Endothelial cell of umbilical vein (primary cell): ENCODE results near the gene FRMD4A. TPM values are rescaled to one million over a fixed set of nuclear protein-coding genes. Genes with fewer than 3 reads are reported as not detected.

Source experiments
- BruUV-seq: library from RNA; stranded (reverse); fragments of 400-500 nt; replicated peaks from 2 replicates; lab custom pipeline; 2021; lab: Mats Ljungman, UMichigan
- CTCF ChIA-PET: fragments of 300-600, 350-600 bp; sonication (Branson Sonifier 250); formaldehyde crosslinking; loops from one replicate; lab custom pipeline; 2021; ENCODE audit warnings: antibody characterized with exemption, inconsistent platforms; lab: Charles Lee
- POLR2A ChIA-PET: fragments of 300-600, 350-600 bp; sonication (Branson Sonifier 250); formaldehyde crosslinking; loops from one replicate; lab custom pipeline; 2021; ENCODE audit warnings: antibody characterized with exemption, inconsistent platforms; lab: Charles Lee
- DNase-seq: peaks from one replicate; pipeline ENCODE4 v3.0.0-alpha.2; 2011; ENCODE audit warnings: low read depth, low spot score
- FAIRE-seq: peaks from 2 replicates; lab custom pipeline; 2011; peaks lifted over from hg19 to GRCh38; lab: Jason Lieb, UNC
- H2AFZ ChIP-seq: 2 replicates; pipeline ENCODE4 v1.6.0; 2012; ENCODE audit warnings: low read depth, low read length, control low read depth, inconsistent platforms
- H3K27ac ChIP-seq: 2 replicates; pipeline ENCODE4 v1.5.1; 2011; ENCODE audit warnings: low read depth, mild to moderate bottlenecking, control low read depth, low read length, moderate library complexity; ENCODE audit not compliant: insufficient read depth
- H3K27me3 ChIP-seq, 2 experiments: 2 replicates each; pipeline versions ENCODE4 v1.6.0 to v1.6.1; 2011; ENCODE audit warnings: low read length in 2 of 2, mixed read lengths in 1 of 2; ENCODE audit not compliant: control insufficient read depth in 2 of 2, insufficient read depth in 2 of 2
- H3K36me3 ChIP-seq, 2 experiments: 2 replicates in 1 of 2; 3 replicates in 1 of 2; pipeline ENCODE4 v1.5.1; 2011; ENCODE audit warnings: low read length in 2 of 2, mild to moderate bottlenecking in 1 of 2, moderate library complexity in 1 of 2; ENCODE audit not compliant: control insufficient read depth in 2 of 2, insufficient read depth in 2 of 2; ENCODE audit errors: extremely low read depth in 1 of 2
- H3K4me1 ChIP-seq: 3 replicates; pipeline ENCODE4 v1.5.1; 2011; ENCODE audit warnings: mild to moderate bottlenecking, low read length; ENCODE audit not compliant: control insufficient read depth, insufficient read depth; ENCODE audit errors: extremely low read depth
- H3K4me2 ChIP-seq: 2 replicates; pipeline ENCODE4 v1.6.1; 2011; ENCODE audit warnings: low read length, control low read depth, mixed read lengths; ENCODE audit not compliant: insufficient read depth
- H3K4me3 ChIP-seq, 3 experiments: fragments of 200-600 bp in 1 of 3; sonication (generic), shearing (Covaris generic) in 1 of 3; replicated peaks in 1 of 3; 2 replicates each; pipeline ENCODE4 v1.5.1; 2011 to 2016; ENCODE audit warnings: control low read depth in 3 of 3, low read length in 3 of 3, mild to moderate bottlenecking in 2 of 3, inconsistent platforms in 1 of 3, low read depth in 1 of 3, moderate library complexity in 1 of 3; ENCODE audit not compliant: insufficient read depth in 1 of 3
- H3K79me2 ChIP-seq: 2 replicates; pipeline ENCODE4 v1.6.0; 2012; ENCODE audit warnings: low read length, inconsistent platforms; ENCODE audit not compliant: control insufficient read depth, insufficient read depth
- H3K9ac ChIP-seq: replicated peaks from 2 replicates; pipeline ENCODE3; 2011; ENCODE audit warnings: low read length, control low read depth; ENCODE audit not compliant: insufficient read depth; ENCODE audit errors: extremely low read depth
- H3K9me1 ChIP-seq: replicated peaks from 3 replicates; pipeline ENCODE4 v1.6.0; 2011; ENCODE audit warnings: mild to moderate bottlenecking, low read length; ENCODE audit not compliant: control insufficient read depth, insufficient read depth; ENCODE audit errors: extremely low read depth
- H3K9me3 ChIP-seq: replicated peaks from 2 replicates; pipeline ENCODE4 v1.5.1; 2012; ENCODE audit warnings: low read length, inconsistent platforms; ENCODE audit not compliant: control insufficient read depth, insufficient read depth
- H4K20me1 ChIP-seq: replicated peaks from 2 replicates; pipeline ENCODE3; 2011; ENCODE audit warnings: mild to moderate bottlenecking, low read length; ENCODE audit not compliant: control insufficient read depth, insufficient read depth; ENCODE audit errors: extremely low read depth
- EZH2 ChIP-seq: IDR thresholded peaks from 2 replicates; pipeline ENCODE4 v1.6.1; 2012; ENCODE audit warnings: borderline replicate concordance, low read depth, mild to moderate bottlenecking, moderate library complexity, low read length, inconsistent platforms; ENCODE audit not compliant: severe bottlenecking
- FOS ChIP-seq: IDR thresholded peaks from 2 replicates; pipeline ENCODE4 v1.6.1; 2011; ENCODE audit warnings: mild to moderate bottlenecking, low read length, moderate library complexity, borderline replicate concordance; ENCODE audit not compliant: insufficient read depth
- GATA2 ChIP-seq: IDR thresholded peaks from 2 replicates; pipeline ENCODE4 v1.7.0; 2011; ENCODE audit warnings: low read depth, mild to moderate bottlenecking, moderate library complexity, mixed read lengths, low read length; ENCODE audit not compliant: insufficient read length, insufficient read depth
- JUN ChIP-seq: IDR thresholded peaks from 2 replicates; pipeline ENCODE4 v1.6.1; 2011; ENCODE audit warnings: borderline replicate concordance, low read depth; ENCODE audit not compliant: insufficient read length, insufficient read depth
- MYC ChIP-seq: IDR thresholded peaks from one replicate; pipeline ENCODE4 v1.6.1; 2011; ENCODE audit warnings: mild to moderate bottlenecking, low read depth, low read length
- POLR2A ChIP-seq: IDR thresholded peaks from 2 replicates; pipeline ENCODE4 v1.6.1; 2012; ENCODE audit warnings: low read depth, mild to moderate bottlenecking, control low read depth, low read length
- POLR2AphosphoS5 ChIP-seq: IDR thresholded peaks from 2 replicates; pipeline ENCODE4 v1.6.1; 2012; ENCODE audit warnings: low read depth, mild to moderate bottlenecking, control low read depth, low read length, moderate library complexity; ENCODE audit not compliant: insufficient read depth
- dilution Hi-C: fragments of 300-500 bp; cut with MboI; formaldehyde crosslinking; loops from one replicate; pipeline ENCODE4 v1.15.0; 2019; ENCODE audit warnings: low sequenced_read_pairs; ENCODE audit not compliant: extremely low pct_ligation_motif_present
- intact Hi-C: fragments of 100-400 bp; cut with micrococcal nuclease; formaldehyde crosslinking; loops from one replicate; pipeline ENCODE4 v1.10.0; 2022
- polyA plus RNA-seq, 4 experiments: library from polyadenylated mRNA; depleted of rRNA in 3 of 4; stranded (reverse) in 3 of 4; unstranded in 1 of 4; fragments of >200 nt; gene quantifications; 2 replicates each; pipeline versions ENCODE4 v1.2.1 to v1.2.3, GENCODE V29; 2011 to 2012; ENCODE audit warnings: missing spikeins in 1 of 4
- total RNA-seq: library from RNA; stranded (reverse); gene quantifications from 2 replicates; pipeline ENCODE4 v1.2.3, GENCODE V29; 2021
- TF ChIP-seq, protein P1 (sequence below), 2 donors: IDR thresholded peaks; 1 replicate in 1 of 2; 2 replicates in 1 of 2; pipeline ENCODE4 v1.5.1; 2011; ENCODE audit warnings: low read length in 2 of 2, mild to moderate bottlenecking in 2 of 2, moderate library complexity in 2 of 2, control low read depth in 1 of 2, inconsistent platforms in 1 of 2, low read depth in 1 of 2; ENCODE audit not compliant: insufficient read depth in 1 of 2; ENCODE audit errors: extremely low read depth in 1 of 2
- TF ChIP-seq, protein P2 (sequence below): IDR thresholded peaks from 2 replicates; pipeline ENCODE4 v1.6.1; 2011; ENCODE audit not compliant: insufficient read depth, insufficient read length

FRMD4A gene
- total and polyA plus RNA-seq, 2 donors (not counting 3 experiments of a cell fraction or from before 2014, with no cell fraction given) = 123 to 148 TPM

DNA sequence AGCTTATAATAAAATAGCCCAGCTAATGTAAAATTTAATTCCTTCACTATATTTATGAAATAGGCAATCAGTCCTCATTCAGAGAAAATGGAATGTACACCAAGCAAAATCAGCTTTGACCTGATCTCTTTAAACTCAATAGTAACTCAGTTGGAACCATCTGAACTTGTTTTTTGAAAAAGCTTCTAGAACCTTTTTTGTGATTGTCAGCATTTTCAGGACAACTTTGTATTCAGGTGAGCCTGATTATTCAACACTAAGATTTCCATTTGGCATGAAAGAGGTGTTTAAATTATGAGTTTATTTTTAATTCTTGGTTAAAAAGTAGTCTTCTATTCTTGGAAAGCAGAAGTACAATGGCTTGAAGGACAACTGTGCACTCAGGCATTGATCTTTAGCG lies 89.5 kb downstream of the FRMD4A start:
- H4K20me1 ChIP-seq = no peaks in the 10 kb centered on the region
- intact Hi-C loops = no loop called here
- H2AFZ ChIP-seq = no peak overlapping the region
- peaks cover 7 to 13% of the 10 kb centered on the region in 2 experiments for H3K27me3 ChIP-seq
- H3K9me1 ChIP-seq = no peaks in the 10 kb centered on the region
- H3K36me3 ChIP-seq = no peaks in the 10 kb centered on the region
- TF ChIP-seq, protein P1, sequence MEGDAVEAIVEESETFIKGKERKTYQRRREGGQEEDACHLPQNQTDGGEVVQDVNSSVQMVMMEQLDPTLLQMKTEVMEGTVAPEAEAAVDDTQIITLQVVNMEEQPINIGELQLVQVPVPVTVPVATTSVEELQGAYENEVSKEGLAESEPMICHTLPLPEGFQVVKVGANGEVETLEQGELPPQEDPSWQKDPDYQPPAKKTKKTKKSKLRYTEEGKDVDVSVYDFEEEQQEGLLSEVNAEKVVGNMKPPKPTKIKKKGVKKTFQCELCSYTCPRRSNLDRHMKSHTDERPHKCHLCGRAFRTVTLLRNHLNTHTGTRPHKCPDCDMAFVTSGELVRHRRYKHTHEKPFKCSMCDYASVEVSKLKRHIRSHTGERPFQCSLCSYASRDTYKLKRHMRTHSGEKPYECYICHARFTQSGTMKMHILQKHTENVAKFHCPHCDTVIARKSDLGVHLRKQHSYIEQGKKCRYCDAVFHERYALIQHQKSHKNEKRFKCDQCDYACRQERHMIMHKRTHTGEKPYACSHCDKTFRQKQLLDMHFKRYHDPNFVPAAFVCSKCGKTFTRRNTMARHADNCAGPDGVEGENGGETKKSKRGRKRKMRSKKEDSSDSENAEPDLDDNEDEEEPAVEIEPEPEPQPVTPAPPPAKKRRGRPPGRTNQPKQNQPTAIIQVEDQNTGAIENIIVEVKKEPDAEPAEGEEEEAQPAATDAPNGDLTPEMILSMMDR (IDR thresholded peaks at IDR 0.05; ENCODE audit: extremely low read depth in 1 of 2, insufficient read depth in 1 of 2, low read depth in 1 of 2, low read length in 2 of 2) = no peak
- TF ChIP-seq EZH2 = no peak
- TF ChIP-seq JUN = no peak
- no peak for TF ChIP-seq MYC
- no peak for TF ChIP-seq POLR2AphosphoS5
- no peak for TF ChIP-seq GATA2
- TF ChIP-seq, protein P2, sequence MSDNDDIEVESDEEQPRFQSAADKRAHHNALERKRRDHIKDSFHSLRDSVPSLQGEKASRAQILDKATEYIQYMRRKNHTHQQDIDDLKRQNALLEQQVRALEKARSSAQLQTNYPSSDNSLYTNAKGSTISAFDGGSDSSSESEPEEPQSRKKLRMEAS = no peak
- no peak for TF ChIP-seq POLR2A
- no peak for TF ChIP-seq FOS
- H3K4me3 ChIP-seq = no peak overlapping the region
- ChIA-PET POLR2A (interaction anchor here (0.7 kb wide), 1 partner anchor 156 kb away, joined by 3 read pairs; no protein-coding TSS in a partner anchor), CTCF (interaction anchor here (1.3 kb wide), 1 partner anchor 44 kb away, joined by 3 read pairs; no protein-coding TSS in a partner anchor)
- no peaks in the 10 kb centered on the region for H3K79me2 ChIP-seq
- no peak overlapping the region for H3K9ac ChIP-seq
- dilution Hi-C loops = no loop called here
- FAIRE-seq (no peak), DNase-seq (no peak)
- H3K27ac ChIP-seq = no peak overlapping the region
- no peak overlapping the region for H3K4me2 ChIP-seq
- no peaks in the 10 kb centered on the region for H3K9me3 ChIP-seq
- H3K4me1 ChIP-seq = no peaks in the 10 kb centered on the region
- BruUV-seq = no TSS peak
